DOHH2 (cell line): ENCODE measurements around the gene THEM5.

Source experiments
- CTCF ChIP-seq: fragments of 200-600 bp; sonication (generic); IDR thresholded peaks from one replicate; pipeline ENCODE4 v1.5.1; 2014; ENCODE audit warnings: antibody characterized with exemption, mild to moderate bottlenecking, low read depth, low read length; ENCODE audit not compliant: poor library complexity, severe bottlenecking
- EZH2phosphoT487 ChIP-seq: fragments of 200-600 bp; sonication (generic); IDR thresholded peaks from 2 replicates; pipeline ENCODE4 v1.6.1; 2017; ENCODE audit warnings: borderline replicate concordance, mild to moderate bottlenecking, antibody characterized with exemption, low read length, moderate library complexity, mixed read lengths

- TF ChIP-seq CTCF (no peak), EZH2phosphoT487 (no peak)
Measured at GRCh38 chr1:151802372-151802771, 51.1 kb downstream of the THEM5 start.
